ENCODE results near the gene SUMF1. TPM values are rescaled to one million over a fixed set of nuclear protein-coding genes. Genes with fewer than 3 reads are reported as not detected.

SUMF1 gene
- total and polyA plus RNA-seq, 4 donors, result 23.3 to 35.8 (median 28.4) TPM

GRCh38 chr3:4387210-4388204 lies 79.6 kb downstream of the SUMF1 start:
- no peak for DNase-seq
- Histone ChIP-seq H3K4me3 (ENCODE audit: low read length in 2 of 2) (no peak overlapping the region), H3K4me1 (ENCODE audit: control insufficient read depth in 1 of 2, insufficient read depth in 2 of 2, low read length in 2 of 2) (no peaks in the 10 kb centered on the region), H3K27ac (ENCODE audit: low read depth in 1 of 2, low read length in 2 of 2) (no peak overlapping the region), H3K27me3 (ENCODE audit: control insufficient read depth in 1 of 2, insufficient read depth in 2 of 2, low read length in 1 of 2) (no peaks in the 10 kb centered on the region), H3K36me3 (ENCODE audit: control insufficient read depth in 1 of 2, insufficient read depth in 2 of 2, low read length in 1 of 2) (no peaks in the 10 kb centered on the region), H3K9me3 (ENCODE audit: control insufficient read depth, low read length) (no peaks in the 10 kb centered on the region)
- ATAC-seq (ENCODE audit: low FRiP score), result no peak
- 93 to 97% methylated on average over 2 of the region's 2 CpGs for WGBS, 2 donors
- intact Hi-C loops (cut with DNase I), result no loop called here

DNA sequence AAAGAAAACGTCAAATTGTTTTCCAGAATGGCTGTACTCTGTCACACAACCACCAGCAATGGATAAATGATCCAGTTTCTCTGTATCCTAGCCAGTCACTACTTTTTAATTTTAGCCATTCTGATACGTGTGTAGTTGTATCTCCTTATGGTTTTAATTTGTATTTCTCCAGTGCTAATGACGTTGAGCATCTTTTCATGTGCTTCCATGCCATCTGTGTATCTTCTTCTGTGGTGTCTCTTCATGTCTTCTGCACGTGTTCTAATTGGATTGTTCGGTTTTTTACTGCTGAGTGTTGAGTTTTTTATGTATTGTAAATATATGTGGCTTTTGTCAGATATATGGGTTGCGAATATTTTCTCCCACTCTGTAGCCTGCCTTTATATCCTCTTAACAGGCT lies 81.9 kb downstream of the SUMF1 start:
- Histone ChIP-seq H3K36me3 (ENCODE audit: control insufficient read depth in 1 of 2, insufficient read depth in 2 of 2, low read length in 1 of 2) (no peaks in the 10 kb centered on the region), H3K4me1 (ENCODE audit: control insufficient read depth in 1 of 2, insufficient read depth in 2 of 2, low read length in 2 of 2) (no peaks in the 10 kb centered on the region), H3K27me3 (ENCODE audit: control insufficient read depth in 1 of 2, insufficient read depth in 2 of 2, low read length in 1 of 2) (no peaks in the 10 kb centered on the region), H3K9me3 (ENCODE audit: control insufficient read depth, low read length) (no peaks in the 10 kb centered on the region), H3K27ac (ENCODE audit: low read depth in 1 of 2, low read length in 2 of 2) (no peak overlapping the region), H3K4me3 (ENCODE audit: low read length in 2 of 2) (no peak overlapping the region)
- 88 to 91% methylated on average over 6 of the region's 6 CpGs for WGBS, 2 donors
- DNase-seq, result no peak
- ATAC-seq (ENCODE audit: low FRiP score), result no peak
- intact Hi-C loops (cut with DNase I), result no loop called here

GRCh38 chr3:4380013-4380412 lies 87.1 kb downstream of the SUMF1 start:
- 97% methylated on average over 4 of the region's 4 CpGs for WGBS, 2 donors
- H3K4me3 ChIP-seq (ENCODE audit: low read length in 2 of 2), result no peak overlapping the region
- intact Hi-C loops (cut with DNase I), result no loop called here
- H3K27ac ChIP-seq (ENCODE audit: low read depth in 1 of 2, low read length in 2 of 2), result no peak overlapping the region
- no peak for ATAC-seq (ENCODE audit: low FRiP score)
- no peaks in the 10 kb centered on the region for H3K9me3 ChIP-seq (ENCODE audit: control insufficient read depth, low read length)
- no peaks in the 10 kb centered on the region for H3K4me1 ChIP-seq (ENCODE audit: control insufficient read depth in 1 of 2, insufficient read depth in 2 of 2, low read length in 2 of 2)
- no peaks in the 10 kb centered on the region for H3K27me3 ChIP-seq (ENCODE audit: control insufficient read depth in 1 of 2, insufficient read depth in 2 of 2, low read length in 1 of 2)
- H3K36me3 ChIP-seq (ENCODE audit: control insufficient read depth in 1 of 2, insufficient read depth in 2 of 2, low read length in 1 of 2), result peaks cover 0 to 3% of the 10 kb centered on the region in 2 donors
- no peak for DNase-seq

GRCh38 chr3:4376499-4376898 lies 90.6 kb downstream of the SUMF1 start:
- Histone ChIP-seq H3K4me3 (ENCODE audit: low read length in 2 of 2) (no peak overlapping the region), H3K9me3 (ENCODE audit: control insufficient read depth, low read length) (no peaks in the 10 kb centered on the region), H3K27ac (ENCODE audit: low read depth in 1 of 2, low read length in 2 of 2) (no peak overlapping the region), H3K4me1 (ENCODE audit: control insufficient read depth in 1 of 2, insufficient read depth in 2 of 2, low read length in 2 of 2) (no peaks in the 10 kb centered on the region), H3K27me3 (ENCODE audit: control insufficient read depth in 1 of 2, insufficient read depth in 2 of 2, low read length in 1 of 2) (no peaks in the 10 kb centered on the region), H3K36me3 (ENCODE audit: control insufficient read depth in 1 of 2, insufficient read depth in 2 of 2, low read length in 1 of 2) (peaks cover 0 to 3% of the 10 kb centered on the region in 2 donors)
- intact Hi-C loops (cut with DNase I), result no loop called here
- no peak for ATAC-seq (ENCODE audit: low FRiP score)
- DNase-seq, result no peak
- WGBS, 2 donors, result 84 to 98% methylated on average over 2 of the region's 2 CpGs

DNA sequence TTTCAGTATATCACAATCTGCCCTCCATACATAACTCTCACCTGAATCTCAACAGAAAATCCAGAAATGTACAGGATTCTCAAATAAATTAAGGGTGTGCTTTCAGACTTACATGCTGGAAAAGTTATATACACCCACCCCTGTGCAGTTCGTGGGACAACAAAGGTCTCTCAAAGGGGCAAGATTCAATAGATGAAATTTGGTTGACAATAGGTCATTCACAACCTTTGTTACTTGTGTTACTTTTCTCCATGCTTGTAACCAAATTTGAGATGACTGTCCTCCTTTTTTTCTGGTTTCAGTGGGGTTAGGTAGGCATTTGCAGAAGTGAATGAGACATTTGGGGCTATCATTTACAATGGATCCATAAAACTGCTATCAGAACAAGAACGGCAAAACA lies 91.2 kb downstream of the SUMF1 start:
- no peak overlapping the region for H3K27ac ChIP-seq (ENCODE audit: low read depth in 1 of 2, low read length in 2 of 2)
- no peaks in the 10 kb centered on the region for H3K27me3 ChIP-seq (ENCODE audit: control insufficient read depth in 1 of 2, insufficient read depth in 2 of 2, low read length in 1 of 2)
- no peaks in the 10 kb centered on the region for H3K9me3 ChIP-seq (ENCODE audit: control insufficient read depth, low read length)
- H3K36me3 ChIP-seq (ENCODE audit: control insufficient read depth in 1 of 2, insufficient read depth in 2 of 2, low read length in 1 of 2), result peaks cover 0 to 3% of the 10 kb centered on the region in 2 donors
- H3K4me3 ChIP-seq (ENCODE audit: low read length in 2 of 2), result no peak overlapping the region
- no peak for ATAC-seq (ENCODE audit: low FRiP score)
- H3K4me1 ChIP-seq (ENCODE audit: control insufficient read depth in 1 of 2, insufficient read depth in 2 of 2, low read length in 2 of 2), result no peaks in the 10 kb centered on the region
- DNase-seq, result no peak
- WGBS, 2 donors, result 90 to 95% methylated on average over 2 of the region's 2 CpGs
- intact Hi-C loops (cut with DNase I), result no loop called here

- no peak overlapping the region for H3K27ac ChIP-seq (ENCODE audit: low read depth in 1 of 2, low read length in 2 of 2)
- no peak overlapping the region for H3K4me3 ChIP-seq (ENCODE audit: low read length in 2 of 2)
- ATAC-seq (ENCODE audit: low FRiP score) (no peak), DNase-seq (no peak)
- no peaks in the 10 kb centered on the region for H3K27me3 ChIP-seq (ENCODE audit: control insufficient read depth in 1 of 2, insufficient read depth in 2 of 2, low read length in 1 of 2)
- intact Hi-C loops (cut with DNase I), result no loop called here
- H3K36me3 ChIP-seq (ENCODE audit: control insufficient read depth in 1 of 2, insufficient read depth in 2 of 2, low read length in 1 of 2), result peaks cover 0 to 3% of the 10 kb centered on the region in 2 donors
- H3K4me1 ChIP-seq (ENCODE audit: control insufficient read depth in 1 of 2, insufficient read depth in 2 of 2, low read length in 2 of 2), result no peaks in the 10 kb centered on the region
- H3K9me3 ChIP-seq (ENCODE audit: control insufficient read depth, low read length), result no peaks in the 10 kb centered on the region
Measured at GRCh38 chr3:4373669-4374068, 93.4 kb downstream of the SUMF1 start.

DNA sequence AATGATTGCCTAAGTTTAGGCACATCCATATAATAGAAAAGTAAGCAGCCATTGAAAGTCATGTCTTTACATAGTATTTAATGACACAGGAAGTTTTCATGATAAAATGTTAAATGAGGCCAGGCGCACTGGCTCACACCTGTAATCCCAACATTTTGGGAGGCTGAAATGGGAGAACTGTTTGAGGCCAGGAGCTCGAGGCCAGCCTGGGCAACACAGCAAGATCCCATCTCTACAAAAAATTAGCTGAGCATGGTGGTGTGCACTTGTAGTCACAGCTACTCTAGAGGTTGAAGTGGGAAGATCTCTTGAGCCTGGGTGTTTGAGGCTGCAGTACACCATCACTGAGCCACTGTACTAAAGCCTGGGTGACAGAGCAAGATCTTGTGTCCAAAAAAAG lies 104.5 kb downstream of the SUMF1 start:
- Histone ChIP-seq H3K36me3 (ENCODE audit: control insufficient read depth in 1 of 2, insufficient read depth in 2 of 2, low read length in 1 of 2) (peaks cover 0 to 4% of the 10 kb centered on the region in 2 donors), H3K27me3 (ENCODE audit: control insufficient read depth in 1 of 2, insufficient read depth in 2 of 2, low read length in 1 of 2) (no peaks in the 10 kb centered on the region), H3K4me3 (ENCODE audit: low read length in 2 of 2) (no peak overlapping the region), H3K9me3 (ENCODE audit: control insufficient read depth, low read length) (no peaks in the 10 kb centered on the region), H3K4me1 (ENCODE audit: control insufficient read depth in 1 of 2, insufficient read depth in 2 of 2, low read length in 2 of 2) (no peaks in the 10 kb centered on the region), H3K27ac (ENCODE audit: low read depth in 1 of 2, low read length in 2 of 2) (no peak overlapping the region)
- WGBS, 2 donors, result 98 to 100% methylated on average over 2 of the region's 2 CpGs
- ATAC-seq (ENCODE audit: low FRiP score), result no peak
- DNase-seq, result no peak
- intact Hi-C loops (cut with DNase I), result no loop called here

DNA sequence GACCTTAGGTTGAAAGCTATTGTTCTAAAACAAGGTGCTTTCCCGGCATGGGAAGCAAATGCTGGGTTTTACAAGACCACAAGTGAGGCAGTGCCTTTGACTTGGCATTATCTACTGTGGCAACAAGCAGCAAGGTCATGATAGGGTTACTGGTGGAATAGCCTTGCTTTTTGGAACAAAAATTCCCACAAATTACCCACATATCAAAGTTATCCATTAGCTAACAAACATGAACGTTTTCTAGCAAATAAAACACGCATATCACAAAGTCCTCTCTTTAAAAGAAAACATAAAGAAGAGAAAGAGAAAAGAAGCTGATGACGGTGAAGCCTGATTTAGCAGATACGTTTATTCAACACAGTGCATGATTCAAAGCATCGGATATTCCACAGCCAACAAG lies 106.3 kb downstream of the SUMF1 start:
- intact Hi-C loops (cut with DNase I), result no loop called here
- Histone ChIP-seq H3K4me3 (ENCODE audit: low read length in 2 of 2) (no peak overlapping the region), H3K27me3 (ENCODE audit: control insufficient read depth in 1 of 2, insufficient read depth in 2 of 2, low read length in 1 of 2) (no peaks in the 10 kb centered on the region), H3K9me3 (ENCODE audit: control insufficient read depth, low read length) (no peaks in the 10 kb centered on the region), H3K27ac (ENCODE audit: low read depth in 1 of 2, low read length in 2 of 2) (no peak overlapping the region), H3K36me3 (ENCODE audit: control insufficient read depth in 1 of 2, insufficient read depth in 2 of 2, low read length in 1 of 2) (peaks cover 0 to 4% of the 10 kb centered on the region in 2 donors), H3K4me1 (ENCODE audit: control insufficient read depth in 1 of 2, insufficient read depth in 2 of 2, low read length in 2 of 2) (no peaks in the 10 kb centered on the region)
- WGBS, 2 donors, result 82 to 87% methylated on average over 6 of the region's 6 CpGs
- ATAC-seq (ENCODE audit: low FRiP score) (no peak), DNase-seq (no peak)

Data from aorta (tissue), 5 donors.